WERI-Rb-1 (cell line): ENCODE measurements around the gene CDH4.

Experiments used
- DNase-seq: peaks from one replicate; pipeline ENCODE4 v3.0.0-alpha.2; 2020
- H3K27ac ChIP-seq: fragments of 250-450 bp; sonication (Bioruptor Pico); 2 replicates; pipeline ENCODE4 v1.5.1; 2020; ENCODE audit warnings: mild to moderate bottlenecking, moderate library complexity
- H3K27me3 ChIP-seq: fragments of 250-450 bp; sonication (Bioruptor Pico); 2 replicates; pipeline ENCODE4 v1.5.1; 2021; ENCODE audit warnings: mild to moderate bottlenecking, low read depth, moderate library complexity; ENCODE audit not compliant: insufficient read depth, severe bottlenecking
- H3K36me3 ChIP-seq: fragments of 250-450 bp; sonication (Bioruptor Pico); 2 replicates; pipeline ENCODE4 v1.5.1; 2020; ENCODE audit warnings: mild to moderate bottlenecking, moderate library complexity
- H3K4me3 ChIP-seq: 2 replicates; pipeline ENCODE4 v1.5.1; 2011; ENCODE audit warnings: low read depth, mild to moderate bottlenecking, control low read depth, low read length
- H3K9me3 ChIP-seq: fragments of 250-450 bp; sonication (Bioruptor Pico); 2 replicates; pipeline ENCODE4 v1.5.1; 2021; ENCODE audit warnings: mild to moderate bottlenecking, moderate library complexity; ENCODE audit not compliant: severe bottlenecking
- CTCF ChIP-seq: IDR thresholded peaks from 2 replicates; pipeline ENCODE4 v1.5.1; 2011; ENCODE audit warnings: low read depth, mild to moderate bottlenecking, control low read depth, inconsistent platforms, low read length

CDH4 gene

GRCh38 chr20:61573415-61574305, 321.6 kb downstream of the CDH4 start:
- no peak overlapping the region for H3K4me3 ChIP-seq
- H3K27me3 ChIP-seq = peaks cover 83% of the 10 kb centered on the region
- H3K27ac ChIP-seq = no peak overlapping the region
- DNase-seq = no peak
- no peaks in the 10 kb centered on the region for H3K36me3 ChIP-seq
- peaks cover 4% of the 10 kb centered on the region for H3K9me3 ChIP-seq
- no peak for TF ChIP-seq CTCF

- Histone ChIP-seq H3K4me3 (no peak overlapping the region), H3K9me3 (peaks cover 4% of the 10 kb centered on the region), H3K36me3 (no peaks in the 10 kb centered on the region), H3K27me3 (peaks cover 76% of the 10 kb centered on the region), H3K27ac (no peak overlapping the region)
- DNase-seq = no peak
- no peak for TF ChIP-seq CTCF
These were observed 323.3 kb downstream of the CDH4 start for GRCh38 chr20:61575151-61575937.

- no peak for TF ChIP-seq CTCF
- peaks cover 77% of the 10 kb centered on the region for H3K27me3 ChIP-seq
- DNase-seq = no peak
These were observed 324.3 kb downstream of the CDH4 start for GRCh38 chr20:61576372-61576771.

GRCh38 chr20:61577065-61577464, 325.0 kb downstream of the CDH4 start:
- Histone ChIP-seq H3K9me3 (peaks cover 4% of the 10 kb centered on the region), H3K27me3 (peaks cover 80% of the 10 kb centered on the region), H3K27ac (no peak overlapping the region), H3K4me3 (no peak overlapping the region), H3K36me3 (no peaks in the 10 kb centered on the region)
- TF ChIP-seq CTCF = no peak
- no peak for DNase-seq

More at GRCh38 chr20:61576372-61576771, 324.3 kb downstream of the CDH4 start:
- H3K27ac ChIP-seq = no peak overlapping the region
- H3K4me3 ChIP-seq = no peak overlapping the region
- peaks cover 4% of the 10 kb centered on the region for H3K9me3 ChIP-seq
- H3K36me3 ChIP-seq = no peaks in the 10 kb centered on the region

- H3K9me3 ChIP-seq = peaks cover 4% of the 10 kb centered on the region
These were observed 327.8 kb downstream of the CDH4 start for GRCh38 chr20:61579908-61580307.

More at GRCh38 chr20:61579908-61580307, 327.8 kb downstream of the CDH4 start:
- DNase-seq = no peak
- TF ChIP-seq CTCF = no peak
- peaks cover 75% of the 10 kb centered on the region for H3K27me3 ChIP-seq
- H3K4me3 ChIP-seq = no peak overlapping the region
- H3K36me3 ChIP-seq = no peaks in the 10 kb centered on the region
- H3K27ac ChIP-seq = no peak overlapping the region
